ACC112 (cell line): Measurements from ENCODE around the gene INKA1.
"Not testable (repeated sequence)": the region's sequence is repeated elsewhere in the genome, so short reads cannot be mapped to it uniquely, and the experiment has no call there.

Source experiments
- H2AFZ ChIP-seq: fragments of 200-600 bp; sonication (generic); one replicate; pipeline ENCODE4 v1.6.0; 2017; ENCODE audit warnings: antibody characterized with exemption, low read length; ENCODE audit not compliant: unreplicated experiment
- H3K27ac ChIP-seq: fragments of 200-600 bp; sonication (generic); 2 replicates; pipeline ENCODE4 v1.5.1; 2014; ENCODE audit warnings: low read depth, mild to moderate bottlenecking, antibody characterized with exemption, low read length, moderate library complexity
- H3K27me3 ChIP-seq: fragments of 200-600 bp; sonication (generic); 2 replicates; pipeline ENCODE4 v1.6.1; 2014; ENCODE audit warnings: mild to moderate bottlenecking, antibody characterized with exemption, low read length, moderate library complexity, mixed read lengths; ENCODE audit not compliant: insufficient read depth
- H3K36me3 ChIP-seq: fragments of 200-600 bp; sonication (generic); 2 replicates; pipeline ENCODE4 v1.6.1; 2016; ENCODE audit warnings: mild to moderate bottlenecking, antibody characterized with exemption, low read length, moderate library complexity, mixed read lengths; ENCODE audit not compliant: insufficient read depth
- H3K4me1 ChIP-seq: fragments of 200-600 bp; sonication (generic); one replicate; pipeline ENCODE4 v1.6.1; 2016; ENCODE audit warnings: low read length, mixed read lengths; ENCODE audit not compliant: insufficient read depth, unreplicated experiment, control insufficient read depth
- H3K4me3 ChIP-seq: fragments of 200-600 bp; sonication (generic); 2 replicates; pipeline ENCODE4 v1.5.1; 2014; ENCODE audit warnings: mild to moderate bottlenecking, low read depth, low read length
- H3K79me2 ChIP-seq: fragments of 200-600 bp; sonication (generic); one replicate; pipeline ENCODE4 v1.6.0; 2016; ENCODE audit warnings: low read length; ENCODE audit not compliant: control insufficient read depth, unreplicated experiment, insufficient read depth

Gene INKA1

GRCh38 chr3:49775538-49775937 lies 27.5 kb upstream of the INKA1 start:
- peaks cover 67% of the 10 kb centered on the region for H3K79me2 ChIP-seq

GRCh38 chr3:49776101-49776500 lies 27.0 kb upstream of the INKA1 start:
- not testable (repeated sequence) for H2AFZ ChIP-seq, H3K27me3 ChIP-seq, H3K36me3 ChIP-seq, H3K4me3 ChIP-seq, H3K4me1 ChIP-seq, H3K27ac ChIP-seq
- H3K79me2 ChIP-seq, result peaks cover 70% of the 10 kb centered on the region

More at GRCh38 chr3:49775538-49775937, 27.5 kb upstream of the INKA1 start:
- Histone ChIP-seq H2AFZ (no peak overlapping the region), H3K36me3 (peaks cover 3% of the 10 kb centered on the region), H3K4me1 (peaks cover 9% of the 10 kb centered on the region), H3K27me3 (no peaks in the 10 kb centered on the region), H3K4me3 (no peak overlapping the region), H3K27ac (no peak overlapping the region)

GRCh38 chr3:49779358-49780079 lies 23.5 kb upstream of the INKA1 start:
- H3K4me1 ChIP-seq, result peaks cover 6% of the 10 kb centered on the region
- H3K36me3 ChIP-seq, result peaks cover 3% of the 10 kb centered on the region; the same call in 1 of the 2 replicates
- no peak overlapping the region for H2AFZ ChIP-seq
- H3K4me3 ChIP-seq, result no peak overlapping the region
- peaks cover 78% of the 10 kb centered on the region for H3K79me2 ChIP-seq
- no peaks in the 10 kb centered on the region for H3K27me3 ChIP-seq
- H3K27ac ChIP-seq, result no peak overlapping the region

GRCh38 chr3:49780080-49780974 lies 22.7 kb upstream of the INKA1 start:
- Histone ChIP-seq H3K36me3 (peaks cover 3% of the 10 kb centered on the region; the same call in 1 of the 2 replicates), H2AFZ (no peak overlapping the region), H3K4me1 (peaks cover 4% of the 10 kb centered on the region), H3K27ac (no peak overlapping the region), H3K4me3 (no peak overlapping the region), H3K79me2 (peaks cover 79% of the 10 kb centered on the region), H3K27me3 (no peaks in the 10 kb centered on the region)

GRCh38 chr3:49780975-49781365 lies 22.1 kb upstream of the INKA1 start:
- not testable (repeated sequence) for H2AFZ ChIP-seq, H3K4me1 ChIP-seq, H3K4me3 ChIP-seq, H3K36me3 ChIP-seq, H3K27me3 ChIP-seq, H3K27ac ChIP-seq
- peaks cover 83% of the 10 kb centered on the region for H3K79me2 ChIP-seq

GRCh38 chr3:49781415-49782199 lies 21.5 kb upstream of the INKA1 start:
- no peak overlapping the region for H3K27ac ChIP-seq
- no peak overlapping the region for H3K4me3 ChIP-seq
- peaks cover 4% of the 10 kb centered on the region for H3K4me1 ChIP-seq
- H3K36me3 ChIP-seq, result peaks cover 3% of the 10 kb centered on the region; the same call in 1 of the 2 replicates
- no peak overlapping the region for H2AFZ ChIP-seq
- H3K79me2 ChIP-seq, result peaks cover 81% of the 10 kb centered on the region
- no peaks in the 10 kb centered on the region for H3K27me3 ChIP-seq

- not testable (repeated sequence) for H3K4me3 ChIP-seq, H3K4me1 ChIP-seq, H3K27me3 ChIP-seq, H3K27ac ChIP-seq, H3K36me3 ChIP-seq, H2AFZ ChIP-seq
- peaks cover 76% of the 10 kb centered on the region for H3K79me2 ChIP-seq
Measured at GRCh38 chr3:49782277-49782676, 20.8 kb upstream of the INKA1 start.

GRCh38 chr3:49785565-49786356 lies 17.3 kb upstream of the INKA1 start:
- Histone ChIP-seq H3K27me3 (no peaks in the 10 kb centered on the region), H3K36me3 (no peaks in the 10 kb centered on the region), H3K79me2 (peaks cover 49% of the 10 kb centered on the region), H2AFZ (peak overlapping the region; percentile 64), H3K4me1 (peaks cover 11% of the 10 kb centered on the region), H3K27ac (peak overlapping the region; percentile 65), H3K4me3 (peak overlapping the region; percentile 86)

GRCh38 chr3:49786357-49787181 lies 16.5 kb upstream of the INKA1 start, which contains the start of gene IP6K1:
Gene IP6K1, minus strand, starts transcription at chr3:49786542. Its CDS starts 38,502 bp downstream, at chr3:49748040.
- Histone ChIP-seq H2AFZ (peak within 1 kb of the TSS; percentile 64), H3K27ac (peak within 1 kb of the TSS; percentile 73), H3K4me3 (peak within 1 kb of the TSS; percentile 86), H3K79me2 (peaks cover 41% of the 10 kb centered on the region), H3K36me3 (no peaks in the 10 kb centered on the region), H3K27me3 (no peaks in the 10 kb centered on the region), H3K4me1 (peaks cover 11% of the 10 kb centered on the region)
